ENCODE measurements around the gene NAV2. TPM values are rescaled to one million over a fixed set of nuclear protein-coding genes. Genes with fewer than 3 reads are reported as not detected.

NAV2 gene
- total RNA-seq, 1 experiment from 2014 or later: 46.3 TPM

GRCh38 chr11:20045098-20045688 is 332.6 kb downstream of the NAV2 start:
- peaks cover 6% of the 10 kb centered on the region; the same call in 1 of the 2 replicates for H3K4me1 ChIP-seq (ENCODE audit: insufficient read depth, low read length)

More at GRCh38 chr11:20045098-20045688, 332.6 kb downstream of the NAV2 start:
- Histone ChIP-seq H2BK5ac (ENCODE audit: insufficient read length, low read length) (no peak overlapping the region), H3K27me3 (ENCODE audit: insufficient read depth, low read length) (no peaks in the 10 kb centered on the region), H3K23me2 (ENCODE audit: insufficient read length, low read depth, low read length, poor library complexity, severe bottlenecking) (no peaks in the 10 kb centered on the region), H2BK12ac (ENCODE audit: insufficient read length, low read depth, low read length) (no peak overlapping the region), H3K27ac (ENCODE audit: insufficient read length, low read depth, low read length) (no peak overlapping the region), H4K20me1 (ENCODE audit: control insufficient read depth, insufficient read depth, insufficient read length) (no peaks in the 10 kb centered on the region), H3K18ac (ENCODE audit: insufficient read length, low read depth, low read length) (no peak overlapping the region), H3K9ac (ENCODE audit: extremely low read depth, insufficient read length, low read length) (no peak overlapping the region), H2BK20ac (ENCODE audit: low read depth, low read length, poor library complexity, severe bottlenecking) (no peak overlapping the region), H3K4me2 (ENCODE audit: insufficient read depth, insufficient read length, low read length) (no peak overlapping the region), H4K5ac (ENCODE audit: insufficient read length, low read depth, low read length) (no peak overlapping the region), H3K79me1 (ENCODE audit: insufficient read depth, low read depth, low read length, poor library complexity, severe bottlenecking) (no peaks in the 10 kb centered on the region), H2AK5ac (ENCODE audit: insufficient read length, low read length) (no peak overlapping the region), H3K9me3 (ENCODE audit: control insufficient read depth, low read depth, low read length) (no peaks in the 10 kb centered on the region), H3T11ph (ENCODE audit: low read length) (no peak overlapping the region), H4K91ac (ENCODE audit: insufficient read length, low read depth, low read length) (no peak overlapping the region), H3K4ac (ENCODE audit: low read depth, low read length) (no peak overlapping the region), H3K14ac (ENCODE audit: insufficient read depth, low read length) (no peak overlapping the region), H2AFZ (ENCODE audit: low read length) (no peak overlapping the region), H3K79me2 (ENCODE audit: insufficient read depth, low read length) (no peaks in the 10 kb centered on the region), H3K56ac (ENCODE audit: insufficient read length, low read depth, low read length) (no peak overlapping the region), H2BK15ac (ENCODE audit: low read depth, low read length) (no peak overlapping the region), H3K23ac (ENCODE audit: insufficient read length, low read depth, low read length) (no peak overlapping the region), H4K8ac (replicated peaks; ENCODE audit: insufficient read length, low read depth, low read length) (no peak overlapping the region), H2BK120ac (ENCODE audit: low read depth, low read length, poor library complexity, severe bottlenecking) (no peak overlapping the region)
- Mint-ChIP-seq H3K36me3 (ENCODE audit: insufficient read depth in 1 of 3, low read depth in 3 of 3) (peaks cover 40 to 64% (median 63%) of the 10 kb centered on the region in 3 experiments), H3K4me3 (no peak overlapping the region), H3K4me1 (peaks cover 38% of the 10 kb centered on the region in 2 experiments), H3K27ac (peak overlapping the region in 1 of 3 experiments; percentile 22; a peak in 1 of 7 replicates), H3K9me3 (no peaks in the 10 kb centered on the region), H3K27me3 (ENCODE audit: low read depth) (no peaks in the 10 kb centered on the region)
- DNase-seq: no peak
- no peak for TF ChIP-seq CTCF (conservative IDR thresholded peaks at IDR 0.05)
- WGBS (ENCODE audit: extremely low coverage, insufficient read length, low lambda C conversion rate): no CpG with 5 or more reads among the region's 19 CpGs
